Erythroblast (primary cell): ENCODE measurements around the gene C1orf216.

ENCODE experiments used
- DNase-seq, 2 experiments: peaks; one replicate each; lab custom pipeline; 2025; lab: John Stamatoyannopoulos, UW
- GATA1 ChIP-seq: IDR thresholded peaks from 2 replicates; pipeline ENCODE4 v1.6.1; 2011; ENCODE audit warnings: low read depth, mild to moderate bottlenecking, control low read depth, low read length, moderate library complexity
- POLR2A ChIP-seq: IDR thresholded peaks from 2 replicates; pipeline ENCODE4 v1.6.1; 2011; ENCODE audit warnings: mild to moderate bottlenecking, low read length

Gene C1orf216, protein sequence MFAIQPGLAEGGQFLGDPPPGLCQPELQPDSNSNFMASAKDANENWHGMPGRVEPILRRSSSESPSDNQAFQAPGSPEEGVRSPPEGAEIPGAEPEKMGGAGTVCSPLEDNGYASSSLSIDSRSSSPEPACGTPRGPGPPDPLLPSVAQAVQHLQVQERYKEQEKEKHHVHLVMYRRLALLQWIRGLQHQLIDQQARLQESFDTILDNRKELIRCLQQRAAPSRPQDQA

DNA sequence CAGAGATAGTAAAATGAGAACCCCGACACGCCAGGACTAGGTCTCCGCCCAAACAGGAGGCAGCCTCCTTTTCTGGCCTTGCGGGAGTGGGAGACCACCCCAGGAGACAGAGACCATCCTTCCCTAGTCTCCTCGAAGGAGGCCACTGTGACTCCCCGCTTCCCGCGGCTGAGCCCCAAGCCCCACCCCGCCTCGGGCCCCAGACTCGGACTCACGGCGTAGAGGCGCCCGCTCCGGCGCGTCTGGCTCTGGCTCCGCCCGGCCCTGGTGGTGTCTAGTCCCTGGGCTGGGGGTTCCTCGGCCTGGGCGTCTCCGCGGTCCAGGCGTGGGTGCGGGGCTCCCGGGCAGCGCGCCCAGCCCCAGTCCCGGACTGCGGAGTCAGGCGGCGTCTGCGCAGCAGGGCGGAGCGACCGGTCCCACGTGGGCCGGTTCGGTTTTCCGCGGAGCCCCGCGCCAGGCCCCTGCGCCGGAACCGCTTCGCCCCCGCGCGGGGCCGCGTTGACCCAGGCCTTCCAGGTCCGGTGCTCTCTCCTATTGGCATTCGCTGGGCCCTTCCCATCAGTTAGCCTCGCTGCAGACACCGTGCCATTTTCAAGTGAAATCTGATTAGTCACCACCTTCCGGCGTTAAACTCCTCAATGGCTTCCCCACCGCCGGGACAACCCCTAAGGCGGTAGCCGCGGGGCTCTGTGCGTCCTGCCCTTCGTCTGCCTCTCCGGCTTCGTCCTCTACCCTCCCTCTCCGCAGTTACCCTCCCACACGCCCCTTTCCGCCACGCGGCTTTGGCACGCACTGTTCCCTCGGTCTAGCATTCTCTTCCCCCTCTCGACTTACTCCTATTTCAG is at the start of gene C1orf216:
Gene C1orf216 (minus strand): TSS at position 393 of the 845 bp plus-strand sequence. CDS start 2,563 bp downstream, outside the sequence.
- TF ChIP-seq POLR2A (peak; percentile 58), GATA1 (no peak)
- DNase-seq = peak; percentile 74 to 76

DNA sequence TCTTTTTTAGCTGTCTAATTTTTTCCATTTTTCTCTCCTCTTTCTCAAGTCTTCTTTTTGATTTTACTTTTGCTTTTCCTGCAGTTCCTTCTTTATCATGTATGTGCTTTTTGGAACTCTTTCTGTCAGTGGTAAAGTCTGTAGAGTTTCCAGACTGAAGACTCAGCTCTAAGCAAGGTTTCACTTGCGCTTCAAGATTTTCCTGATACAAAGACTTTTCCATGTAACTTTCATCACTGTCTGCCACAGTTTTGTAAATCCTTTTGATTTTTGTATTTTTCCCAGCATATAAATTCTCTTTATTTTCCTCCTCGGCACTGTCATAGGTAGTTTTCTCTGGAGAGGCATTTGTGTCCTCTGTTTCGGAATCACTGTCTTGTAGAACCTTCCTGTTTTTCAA is 45.6 kb upstream of the C1orf216 start:
- DNase-seq = no peak
- no peak for TF ChIP-seq GATA1
- TF ChIP-seq POLR2A = no peak

DNA sequence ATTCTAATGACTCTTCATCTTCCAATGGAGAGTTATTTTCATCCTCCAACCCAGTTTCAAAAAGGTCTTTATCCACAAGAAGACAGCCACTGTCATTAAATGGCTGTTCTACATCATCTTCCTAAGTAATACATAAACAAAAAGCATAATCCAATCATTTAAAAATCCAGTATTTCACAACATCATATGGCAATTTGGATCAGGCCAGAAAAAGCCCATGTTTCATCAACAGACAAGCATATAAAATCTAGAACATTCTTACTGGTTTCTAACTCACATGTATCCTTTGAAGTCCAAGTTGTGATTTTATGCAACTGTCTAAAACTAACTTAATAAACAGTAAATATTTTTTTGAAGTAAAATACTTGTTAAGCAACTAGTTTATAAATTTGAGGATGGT is 44.5 kb upstream of the C1orf216 start:
- no peak for DNase-seq
- TF ChIP-seq POLR2A (no peak), GATA1 (no peak)

DNA sequence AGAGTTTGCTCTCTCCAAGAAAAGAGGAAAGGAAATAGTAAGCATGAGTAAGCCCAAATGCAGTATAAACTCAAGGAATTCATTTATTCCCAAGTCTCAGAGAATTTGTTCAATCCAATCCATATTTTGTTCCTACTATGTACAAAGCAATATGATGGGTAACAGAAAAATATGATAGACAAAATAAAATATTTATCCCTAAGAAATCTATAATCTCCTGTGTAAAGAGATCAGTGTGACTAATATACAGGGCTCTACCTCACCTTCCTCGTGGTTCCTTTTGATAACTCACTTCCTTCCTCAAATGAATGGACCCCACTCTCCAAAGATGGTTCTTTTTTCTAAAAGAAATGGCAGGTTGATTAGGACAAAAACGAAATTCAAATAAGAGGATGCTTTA is 43.5 kb upstream of the C1orf216 start:
- DNase-seq = no peak

DNA sequence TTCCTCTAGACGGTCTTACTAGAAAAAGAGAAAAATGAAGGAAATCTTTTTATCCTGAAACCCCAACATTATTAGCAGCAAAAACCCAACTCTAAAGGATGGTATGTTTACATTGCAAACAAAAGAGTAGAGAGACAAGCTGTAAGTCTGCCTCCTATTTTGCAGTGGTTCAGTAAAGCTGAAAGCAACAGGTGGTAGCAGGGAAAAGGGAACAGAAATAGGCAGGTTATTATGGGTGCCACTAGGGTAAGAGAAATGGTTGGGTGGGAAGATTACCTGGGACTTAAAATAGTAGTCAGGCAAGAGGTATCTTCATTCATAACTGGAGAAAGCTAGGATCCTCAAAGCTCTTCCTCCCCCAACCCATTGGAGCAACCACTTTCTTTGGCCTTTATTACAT is 37.4 kb upstream of the C1orf216 start:
- TF ChIP-seq GATA1 (no peak), POLR2A (no peak)
- no peak for DNase-seq

More for the DNA sequence above, 43.5 kb upstream of the C1orf216 start:
- TF ChIP-seq POLR2A (no peak), GATA1 (no peak)

DNA sequence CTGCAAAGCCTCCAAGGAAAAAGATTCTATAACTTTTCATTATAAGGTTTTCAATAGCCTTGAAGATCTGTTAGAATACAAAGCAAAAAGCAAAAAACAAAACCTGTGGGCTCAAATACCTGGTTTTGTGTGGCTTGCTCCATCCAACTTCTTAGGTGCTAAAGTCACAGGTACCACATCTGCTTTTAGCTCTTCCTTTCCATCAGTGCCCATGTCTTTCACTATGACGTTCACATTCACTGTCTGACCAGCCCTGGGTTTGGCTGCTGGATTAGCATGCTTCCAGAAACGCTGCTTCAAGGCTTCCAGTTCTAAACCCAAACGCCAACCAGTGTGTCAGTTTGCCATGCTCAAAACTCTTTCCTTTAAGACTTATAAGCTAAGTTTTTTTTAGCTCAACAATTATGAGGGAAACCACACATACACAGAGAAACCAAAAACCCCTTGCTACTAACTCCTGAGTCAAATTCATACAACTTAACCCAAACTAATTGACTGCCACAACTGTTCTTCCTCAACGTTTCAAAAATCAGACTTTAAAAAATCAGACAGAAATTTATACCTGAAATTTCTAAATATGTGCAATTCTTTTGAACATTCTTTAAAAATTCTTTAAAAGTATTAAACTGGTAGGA is 35.1 kb upstream of the C1orf216 start:
- no peak for DNase-seq
- TF ChIP-seq POLR2A (no peak), GATA1 (no peak)

DNA sequence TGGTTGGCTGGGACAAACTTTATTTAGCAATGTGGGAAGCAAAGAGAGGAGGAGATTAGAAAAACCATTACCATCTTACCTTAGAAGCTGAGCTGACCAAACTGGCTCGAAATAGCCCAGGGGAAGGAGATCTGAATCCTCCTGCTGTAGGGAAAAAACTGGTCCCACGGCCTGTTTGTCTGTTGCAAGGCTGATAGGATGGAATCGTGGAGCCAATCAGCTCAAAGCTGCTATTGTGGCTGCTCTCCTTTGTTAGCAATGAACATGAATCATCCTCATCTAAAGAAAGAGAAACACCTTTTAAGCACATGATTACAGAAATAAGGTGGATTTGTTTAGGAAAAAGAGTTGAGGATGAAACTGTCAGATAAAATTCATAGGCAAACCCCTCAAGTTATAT is 29.6 kb upstream of the C1orf216 start:
- no peak for DNase-seq

DNA sequence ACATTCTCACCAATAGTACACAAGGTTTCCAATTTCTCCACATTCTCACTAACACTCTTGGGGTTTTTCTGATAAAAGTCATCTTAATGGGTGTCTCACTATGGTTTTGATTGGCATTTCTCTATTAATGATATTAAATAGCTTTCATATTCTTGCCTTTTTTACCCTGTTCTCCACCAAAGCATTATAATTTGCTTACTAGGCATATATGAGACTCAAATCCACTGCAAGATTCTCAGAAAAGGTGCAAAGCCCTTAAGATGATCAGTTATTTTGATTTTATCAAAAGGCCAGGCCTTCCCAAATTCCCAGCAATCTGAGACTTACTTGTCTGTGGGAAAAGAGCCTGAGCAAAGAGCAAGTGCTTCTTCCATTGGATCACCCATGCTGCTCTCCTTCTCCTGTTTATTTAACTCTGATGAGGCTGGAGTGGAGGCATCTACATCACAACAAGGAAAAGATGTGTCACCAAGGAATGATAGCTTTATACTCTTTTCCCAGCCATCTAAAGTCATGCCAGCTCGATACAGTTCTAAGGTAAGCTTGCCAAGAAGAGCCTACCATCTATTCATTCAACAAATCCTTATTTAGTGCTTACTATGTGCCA is 26.5 kb upstream of the C1orf216 start:
- DNase-seq = no peak

More for the DNA sequence above, 29.6 kb upstream of the C1orf216 start:
- TF ChIP-seq POLR2A (no peak), GATA1 (no peak)

DNA sequence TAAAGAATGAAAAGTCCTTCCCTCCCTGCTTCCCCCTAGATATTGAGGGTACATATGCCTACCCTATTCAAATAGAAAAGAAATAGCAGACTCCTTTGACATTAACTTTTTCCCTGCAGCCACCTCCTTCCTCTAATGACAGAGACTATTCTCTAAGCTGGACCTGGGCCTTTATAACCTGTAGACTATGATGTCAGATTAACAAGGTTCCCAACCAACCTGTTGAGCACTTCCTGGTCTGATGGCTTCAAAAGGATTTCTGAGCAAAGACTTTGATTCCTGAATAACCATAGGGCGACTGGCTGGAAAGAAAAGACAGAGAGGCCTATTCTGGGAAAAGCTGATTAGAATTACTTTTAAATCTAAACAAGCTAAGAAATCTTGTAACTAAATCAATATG is 18.4 kb upstream of the C1orf216 start:
- no peak for TF ChIP-seq GATA1
- TF ChIP-seq POLR2A = no peak
- DNase-seq = no peak

More for the DNA sequence above, 26.5 kb upstream of the C1orf216 start:
- no peak for TF ChIP-seq POLR2A
- TF ChIP-seq GATA1 = no peak

DNA sequence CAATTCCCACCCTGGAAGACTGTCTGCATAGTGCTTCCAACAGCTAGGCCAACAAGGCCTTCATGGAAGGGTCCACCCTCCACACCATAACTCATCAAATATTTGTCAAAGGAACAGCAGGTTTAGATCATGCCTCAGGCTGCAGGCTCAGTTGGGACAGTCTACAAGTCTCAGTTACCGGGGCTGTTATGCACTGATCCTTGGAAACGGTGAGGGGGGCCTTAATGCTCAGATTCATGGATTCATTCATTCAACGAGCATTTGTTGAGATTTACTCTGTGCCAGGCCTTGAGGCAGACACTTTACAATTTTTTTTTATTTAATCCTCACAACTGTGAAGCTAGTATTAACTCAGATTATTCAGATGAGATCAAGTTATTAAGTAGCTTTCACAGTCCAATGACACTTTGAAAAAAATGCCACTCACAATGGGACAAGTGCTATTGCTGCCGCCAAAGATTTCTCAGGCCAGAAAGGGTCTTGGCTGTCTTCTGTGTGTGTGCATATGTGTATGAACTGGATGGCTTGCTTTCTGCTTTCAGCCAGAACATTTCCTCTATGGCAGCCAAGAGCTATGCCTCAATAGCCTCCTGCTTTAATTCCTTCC is 8.9 kb upstream of the C1orf216 start:
- no peak for DNase-seq
- TF ChIP-seq POLR2A (no peak), GATA1 (no peak)

DNA sequence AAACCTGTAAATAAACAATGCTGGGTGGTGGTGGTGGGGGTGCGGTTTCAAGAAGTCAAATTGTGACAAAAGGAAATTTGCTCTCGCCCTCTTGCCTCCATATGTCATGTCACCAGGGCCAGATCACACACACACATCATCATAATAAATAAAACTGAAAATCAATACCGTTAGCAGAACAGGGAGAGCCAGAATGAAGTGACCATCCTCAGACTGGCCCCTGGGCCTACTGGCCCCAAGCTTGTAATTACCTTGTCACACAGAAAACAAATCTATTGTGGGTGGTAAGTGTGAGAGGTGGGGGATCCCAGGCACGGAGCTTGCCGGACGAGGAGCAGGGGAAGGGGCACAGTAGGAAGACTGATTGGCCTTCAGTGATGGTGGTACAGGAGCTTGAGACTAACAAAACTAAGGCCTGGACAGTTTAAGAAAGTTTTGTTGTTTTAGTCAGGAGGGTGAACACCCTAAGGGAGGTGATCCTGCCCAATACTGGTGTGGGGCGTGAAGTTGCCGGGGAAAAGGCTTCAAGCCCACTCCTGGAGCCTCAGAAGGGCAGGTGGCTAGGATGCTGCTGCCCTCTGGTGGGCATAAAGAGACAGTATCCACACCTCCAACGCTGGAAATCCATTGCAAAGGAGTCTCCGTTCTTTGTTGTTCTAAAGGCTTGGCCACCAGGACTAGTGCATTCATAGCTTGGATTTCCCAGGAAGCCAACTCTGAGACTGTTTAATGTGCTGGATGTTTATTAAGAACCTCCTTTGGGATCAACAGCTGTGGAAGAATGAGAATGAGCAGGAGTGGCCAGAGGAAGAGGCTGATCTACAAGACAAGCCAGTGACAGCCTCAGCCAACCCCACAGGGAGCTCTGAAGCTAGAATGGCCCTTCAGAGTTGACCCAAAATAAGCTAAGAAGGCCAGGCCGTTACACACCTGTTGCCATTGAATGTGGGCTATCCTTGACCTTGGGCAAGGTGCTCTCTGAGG is 8.1 kb upstream of the C1orf216 start:
- no peak for TF ChIP-seq GATA1
- TF ChIP-seq POLR2A = no peak
- peak; percentile 56 to 72 for DNase-seq

DNA sequence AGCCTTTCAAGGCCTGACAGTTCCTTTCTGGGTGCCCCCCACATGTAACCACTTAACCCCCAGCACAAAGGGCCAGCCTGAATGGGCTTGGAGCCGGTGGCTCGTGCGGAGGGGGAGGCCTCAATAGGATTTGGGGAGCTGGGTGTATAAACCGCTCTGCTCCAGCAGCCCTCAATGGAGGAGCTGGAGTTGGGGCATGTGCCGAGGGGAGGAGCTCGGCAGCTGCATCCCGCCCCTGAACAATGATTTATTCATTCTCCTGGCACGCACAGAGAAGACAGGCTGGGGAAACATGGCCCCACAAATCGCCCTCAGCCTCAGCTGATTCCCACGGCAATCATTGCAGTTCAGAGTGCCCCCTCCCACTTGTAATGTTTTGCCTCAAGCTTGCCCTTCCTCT is 6.9 kb upstream of the C1orf216 start:
- DNase-seq = no peak
- no peak for TF ChIP-seq GATA1
- no peak for TF ChIP-seq POLR2A
